Measurements from ENCODE around the gene RFTN1. TPM values are rescaled to one million over a fixed set of nuclear protein-coding genes. Genes with fewer than 3 reads are reported as not detected.

RFTN1 gene
- total and polyA plus RNA-seq, 2 experiments from 2014 or later: 3.3 to 7.2 TPM

DNA sequence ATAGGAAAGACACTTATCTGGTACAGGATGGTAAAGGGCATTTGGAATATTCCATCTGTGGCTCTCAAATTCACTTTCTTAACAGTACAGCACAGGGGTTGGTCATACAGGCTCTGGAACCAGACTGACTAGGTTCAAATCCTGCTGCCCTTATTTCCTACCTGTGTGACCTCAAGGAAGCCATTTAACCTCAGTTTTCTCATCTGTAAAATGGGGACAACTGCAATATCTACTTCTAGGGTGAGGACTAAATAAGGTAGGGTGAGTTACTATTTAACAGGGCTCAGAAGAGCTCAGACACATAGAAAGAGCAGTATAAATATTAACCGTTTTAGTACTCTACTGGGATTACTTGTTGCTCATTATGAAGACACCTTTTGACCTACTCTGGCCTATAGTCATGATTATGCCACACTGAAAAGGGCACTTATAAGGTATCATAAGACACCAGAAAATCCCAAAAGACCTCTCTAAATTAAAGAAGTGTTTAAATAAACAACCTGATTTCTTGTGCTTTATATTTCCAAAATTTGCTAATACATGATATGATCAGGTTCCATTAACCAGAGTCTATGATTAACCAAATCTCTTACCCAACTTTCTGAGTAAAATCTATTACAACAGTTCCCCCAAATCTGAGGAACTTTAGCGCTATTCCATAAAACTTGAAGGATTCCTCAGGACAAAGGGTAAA is 6.5 kb downstream of the RFTN1 start (continued):
- TF ChIP-seq, protein P1, sequence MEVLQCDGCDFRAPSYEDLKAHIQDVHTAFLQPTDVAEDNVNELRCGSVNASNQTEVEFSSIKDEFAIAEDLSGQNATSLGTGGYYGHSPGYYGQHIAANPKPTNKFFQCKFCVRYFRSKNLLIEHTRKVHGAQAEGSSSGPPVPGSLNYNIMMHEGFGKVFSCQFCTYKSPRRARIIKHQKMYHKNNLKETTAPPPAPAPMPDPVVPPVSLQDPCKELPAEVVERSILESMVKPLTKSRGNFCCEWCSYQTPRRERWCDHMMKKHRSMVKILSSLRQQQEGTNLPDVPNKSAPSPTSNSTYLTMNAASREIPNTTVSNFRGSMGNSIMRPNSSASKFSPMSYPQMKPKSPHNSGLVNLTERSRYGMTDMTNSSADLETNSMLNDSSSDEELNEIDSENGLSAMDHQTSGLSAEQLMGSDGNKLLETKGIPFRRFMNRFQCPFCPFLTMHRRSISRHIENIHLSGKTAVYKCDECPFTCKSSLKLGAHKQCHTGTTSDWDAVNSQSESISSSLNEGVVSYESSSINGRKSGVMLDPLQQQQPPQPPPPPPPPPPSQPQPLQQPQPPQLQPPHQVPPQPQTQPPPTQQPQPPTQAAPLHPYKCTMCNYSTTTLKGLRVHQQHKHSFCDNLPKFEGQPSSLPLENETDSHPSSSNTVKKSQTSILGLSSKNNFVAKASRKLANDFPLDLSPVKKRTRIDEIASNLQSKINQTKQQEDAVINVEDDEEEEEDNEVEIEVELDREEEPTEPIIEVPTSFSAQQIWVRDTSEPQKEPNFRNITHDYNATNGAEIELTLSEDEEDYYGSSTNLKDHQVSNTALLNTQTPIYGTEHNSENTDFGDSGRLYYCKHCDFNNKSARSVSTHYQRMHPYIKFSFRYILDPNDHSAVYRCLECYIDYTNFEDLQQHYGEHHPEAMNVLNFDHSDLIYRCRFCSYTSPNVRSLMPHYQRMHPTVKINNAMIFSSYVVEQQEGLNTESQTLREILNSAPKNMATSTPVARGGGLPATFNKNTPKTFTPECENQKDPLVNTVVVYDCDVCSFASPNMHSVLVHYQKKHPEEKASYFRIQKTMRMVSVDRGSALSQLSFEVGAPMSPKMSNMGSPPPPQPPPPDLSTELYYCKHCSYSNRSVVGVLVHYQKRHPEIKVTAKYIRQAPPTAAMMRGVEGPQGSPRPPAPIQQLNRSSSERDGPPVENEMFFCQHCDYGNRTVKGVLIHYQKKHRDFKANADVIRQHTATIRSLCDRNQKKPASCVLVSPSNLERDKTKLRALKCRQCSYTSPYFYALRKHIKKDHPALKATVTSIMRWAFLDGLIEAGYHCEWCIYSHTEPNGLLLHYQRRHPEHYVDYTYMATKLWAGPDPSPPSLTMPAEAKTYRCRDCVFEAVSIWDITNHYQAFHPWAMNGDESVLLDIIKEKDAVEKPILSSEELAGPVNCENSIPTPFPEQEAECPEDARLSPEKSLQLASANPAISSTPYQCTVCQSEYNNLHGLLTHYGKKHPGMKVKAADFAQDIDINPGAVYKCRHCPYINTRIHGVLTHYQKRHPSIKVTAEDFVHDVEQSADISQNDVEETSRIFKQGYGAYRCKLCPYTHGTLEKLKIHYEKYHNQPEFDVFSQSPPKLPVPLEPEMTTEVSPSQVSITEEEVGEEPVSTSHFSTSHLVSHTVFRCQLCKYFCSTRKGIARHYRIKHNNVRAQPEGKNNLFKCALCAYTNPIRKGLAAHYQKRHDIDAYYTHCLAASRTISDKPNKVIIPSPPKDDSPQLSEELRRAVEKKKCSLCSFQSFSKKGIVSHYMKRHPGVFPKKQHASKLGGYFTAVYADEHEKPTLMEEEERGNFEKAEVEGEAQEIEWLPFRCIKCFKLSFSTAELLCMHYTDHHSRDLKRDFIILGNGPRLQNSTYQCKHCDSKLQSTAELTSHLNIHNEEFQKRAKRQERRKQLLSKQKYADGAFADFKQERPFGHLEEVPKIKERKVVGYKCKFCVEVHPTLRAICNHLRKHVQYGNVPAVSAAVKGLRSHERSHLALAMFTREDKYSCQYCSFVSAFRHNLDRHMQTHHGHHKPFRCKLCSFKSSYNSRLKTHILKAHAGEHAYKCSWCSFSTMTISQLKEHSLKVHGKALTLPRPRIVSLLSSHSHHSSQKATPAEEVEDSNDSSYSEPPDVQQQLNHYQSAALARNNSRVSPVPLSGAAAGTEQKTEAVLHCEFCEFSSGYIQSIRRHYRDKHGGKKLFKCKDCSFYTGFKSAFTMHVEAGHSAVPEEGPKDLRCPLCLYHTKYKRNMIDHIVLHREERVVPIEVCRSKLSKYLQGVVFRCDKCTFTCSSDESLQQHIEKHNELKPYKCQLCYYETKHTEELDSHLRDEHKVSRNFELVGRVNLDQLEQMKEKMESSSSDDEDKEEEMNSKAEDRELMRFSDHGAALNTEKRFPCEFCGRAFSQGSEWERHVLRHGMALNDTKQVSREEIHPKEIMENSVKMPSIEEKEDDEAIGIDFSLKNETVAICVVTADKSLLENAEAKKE (CRISPR knock-in tag; IDR thresholded peaks at IDR 0.05): no peak
- TF ChIP-seq CREB1 (CRISPR knock-in tag; IDR thresholded peaks at IDR 0.05; ENCODE audit: low read depth): no peak
- no peak for TF ChIP-seq POLR2AphosphoS5 (IDR thresholded peaks at IDR 0.05; ENCODE audit: low read depth)
- no peak for TF ChIP-seq ZNF114 (CRISPR knock-in tag; IDR thresholded peaks at IDR 0.05)
- TF ChIP-seq EZH2 (IDR thresholded peaks at IDR 0.05; ENCODE audit: low read depth, unreplicated experiment): no peak
- TF ChIP-seq NANOG (IDR thresholded peaks at IDR 0.05; ENCODE audit: borderline replicate concordance): no peak
- TF ChIP-seq STAT1 (IDR thresholded peaks at IDR 0.05; ENCODE audit: unreplicated experiment): no peak

DNA sequence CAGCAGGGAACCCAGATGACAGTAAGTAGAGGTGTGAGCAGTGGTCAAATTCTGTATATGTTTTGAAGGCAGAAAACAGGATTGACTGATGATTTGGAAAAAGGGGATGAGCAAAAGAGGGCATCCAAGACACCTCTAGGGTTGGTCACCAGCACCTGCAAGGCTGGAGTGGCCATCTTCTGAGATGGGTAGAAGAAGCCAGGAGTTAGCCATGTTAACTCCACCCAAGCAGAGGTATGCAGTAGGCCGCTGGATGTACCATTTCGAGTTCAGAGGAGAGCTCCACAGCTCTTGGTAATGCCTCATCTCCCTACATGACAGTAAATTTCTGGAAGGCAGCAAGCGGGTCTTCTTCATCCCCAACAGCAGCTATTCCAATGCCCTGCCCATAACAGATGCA is 7.0 kb downstream of the RFTN1 start:
- Mint-ChIP-seq H3K27me3 (ENCODE audit: insufficient read depth, low read depth, poor library complexity) (peaks cover 12% of the 10 kb centered on the region), H3K36me3 (ENCODE audit: low read depth) (no peaks in the 10 kb centered on the region), H3K9me3 (no peaks in the 10 kb centered on the region), H3K4me3 (no peak overlapping the region), H3K4me1 (peaks cover 17% of the 10 kb centered on the region), H3K27ac (no peak overlapping the region)
- Histone ChIP-seq H3K4me2 (no peak overlapping the region), H3K27me3 (ENCODE audit: insufficient read depth) (peaks cover 15% of the 10 kb centered on the region), H3K9me2 (ENCODE audit: insufficient read depth) (0 out of 2 replicates have a peak, but pooled peaks cover 3% of the 10 kb centered on the region), H2AFZ (no peak overlapping the region), H3K4me3 (no peak overlapping the region), H3K36me3 (ENCODE audit: insufficient read depth) (no peaks in the 10 kb centered on the region), H4K20me1 (replicated peaks; ENCODE audit: insufficient read depth) (no peaks in the 10 kb centered on the region), H3K4me1 (ENCODE audit: insufficient read depth) (peaks cover 17% of the 10 kb centered on the region), H3K27ac (ENCODE audit: low read depth) (no peak overlapping the region), H3K79me2 (replicated peaks; ENCODE audit: insufficient read depth) (no peaks in the 10 kb centered on the region), H3F3A (replicated peaks; ENCODE audit: low read depth) (no peaks in the 10 kb centered on the region; the same call in 1 of the 2 replicates)
- ATAC-seq (no peak), DNase-seq (ENCODE audit: low spot score) (no peak)
- no peak for TF ChIP-seq EZH2phosphoT487 (IDR thresholded peaks at IDR 0.05; ENCODE audit: unreplicated experiment)
- TF ChIP-seq JUNB (IDR thresholded peaks at IDR 0.05; ENCODE audit: unreplicated experiment): no peak
- TF ChIP-seq POLR2AphosphoS5 (IDR thresholded peaks at IDR 0.05; ENCODE audit: low read depth): no peak
- no peak for TF ChIP-seq ZNF331 (CRISPR knock-in tag; IDR thresholded peaks at IDR 0.05; ENCODE audit: low read depth)
- TF ChIP-seq, protein P2, sequence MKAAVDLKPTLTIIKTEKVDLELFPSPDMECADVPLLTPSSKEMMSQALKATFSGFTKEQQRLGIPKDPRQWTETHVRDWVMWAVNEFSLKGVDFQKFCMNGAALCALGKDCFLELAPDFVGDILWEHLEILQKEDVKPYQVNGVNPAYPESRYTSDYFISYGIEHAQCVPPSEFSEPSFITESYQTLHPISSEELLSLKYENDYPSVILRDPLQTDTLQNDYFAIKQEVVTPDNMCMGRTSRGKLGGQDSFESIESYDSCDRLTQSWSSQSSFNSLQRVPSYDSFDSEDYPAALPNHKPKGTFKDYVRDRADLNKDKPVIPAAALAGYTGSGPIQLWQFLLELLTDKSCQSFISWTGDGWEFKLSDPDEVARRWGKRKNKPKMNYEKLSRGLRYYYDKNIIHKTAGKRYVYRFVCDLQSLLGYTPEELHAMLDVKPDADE (IDR thresholded peaks at IDR 0.05): no peak
- TF ChIP-seq ZNF114 (CRISPR knock-in tag; IDR thresholded peaks at IDR 0.05): no peak
- TF ChIP-seq CREB1 (CRISPR knock-in tag; IDR thresholded peaks at IDR 0.05; ENCODE audit: low read depth): no peak

Measured in GM23338 (cell line).